ENCODE measurements around the gene TNFAIP8. TPM values are rescaled to one million over a fixed set of nuclear protein-coding genes. Genes with fewer than 3 reads are reported as not detected.
A peak's percentile ranks its signal among the peaks of the same experiment; 100 is the strongest.

TNFAIP8 gene
- total RNA-seq, 2 experiments from 2014 or later = 141 to 142 TPM

- intact Hi-C loops (cut with micrococcal nuclease) = loop anchor here (1.0 kb wide), 1 partner anchor 15 kb away; no protein-coding TSS in a partner anchor
- CTCF ChIA-PET = interaction anchor here (0.9 to 1.2 kb wide), 2 partner anchors 11 to 566 kb away, joined by 3 read pairs; no protein-coding TSS in a partner anchor
- Mint-ChIP-seq H3K9me3 (no peaks in the 10 kb centered on the region), H3K4me1 (ENCODE audit: low read depth) (peaks cover 91% of the 10 kb centered on the region), H3K27me3 (ENCODE audit: low read depth) (no peaks in the 10 kb centered on the region), H3K27ac (peak overlapping the region; percentile 81), H3K4me3 (no peak overlapping the region), H3K36me3 (ENCODE audit: low read depth) (peaks cover 50% of the 10 kb centered on the region)
- DNase-seq = no peak
Measured at GRCh38 chr5:119388619-119389190, 32.9 kb downstream of the TNFAIP8 start.

GRCh38 chr5:119389288-119390030 is 33.6 kb downstream of the TNFAIP8 start:
- intact Hi-C loops (cut with micrococcal nuclease) = loop anchor here (1.0 kb wide), 1 partner anchor 16 kb away; no protein-coding TSS in a partner anchor
- H3K4me3 Mint-ChIP-seq = no peak overlapping the region
- H3K36me3 Mint-ChIP-seq (ENCODE audit: low read depth) = peaks cover 54% of the 10 kb centered on the region
- CTCF ChIA-PET = interaction anchor here (0.7 to 1.2 kb wide), 6 partner anchors 9 to 567 kb away, joined by 3 to 4 read pairs (median 3); no protein-coding TSS in a partner anchor
- peak overlapping the region; percentile 81 for H3K27ac Mint-ChIP-seq
- no peak for DNase-seq
- H3K27me3 Mint-ChIP-seq (ENCODE audit: low read depth) = no peaks in the 10 kb centered on the region
- H3K4me1 Mint-ChIP-seq (ENCODE audit: low read depth) = peaks cover 89% of the 10 kb centered on the region
- H3K9me3 Mint-ChIP-seq = no peaks in the 10 kb centered on the region

- Mint-ChIP-seq H3K27ac (peak overlapping the region; percentile 81), H3K4me1 (ENCODE audit: low read depth) (peaks cover 89% of the 10 kb centered on the region), H3K9me3 (no peaks in the 10 kb centered on the region), H3K4me3 (no peak overlapping the region), H3K27me3 (ENCODE audit: low read depth) (no peaks in the 10 kb centered on the region), H3K36me3 (ENCODE audit: low read depth) (peaks cover 59% of the 10 kb centered on the region)
- intact Hi-C loops (cut with micrococcal nuclease) = no loop called here
- DNase-seq = no peak
- CTCF ChIA-PET = interaction anchor here (0.7 to 1.2 kb wide), 3 partner anchors 11 to 50 kb away, joined by 3 to 4 read pairs (median 3); no protein-coding TSS in a partner anchor
Measured at GRCh38 chr5:119390404-119390803, 34.6 kb downstream of the TNFAIP8 start.

GRCh38 chr5:119393201-119393691 is 37.4 kb downstream of the TNFAIP8 start:
- Mint-ChIP-seq H3K27ac (peak overlapping the region; percentile 92), H3K4me1 (ENCODE audit: low read depth) (peaks cover 93% of the 10 kb centered on the region), H3K4me3 (no peak overlapping the region), H3K9me3 (no peaks in the 10 kb centered on the region), H3K36me3 (ENCODE audit: low read depth) (peaks cover 66% of the 10 kb centered on the region), H3K27me3 (ENCODE audit: low read depth) (no peaks in the 10 kb centered on the region)
- intact Hi-C loops (cut with micrococcal nuclease) = loop anchor here (1.0 kb wide), 1 partner anchor 9 kb away; no protein-coding TSS in a partner anchor
- DNase-seq = no peak
- CTCF ChIA-PET = interaction anchor here (0.6 to 2.1 kb wide), 6 partner anchors 12 to 373 kb away, joined by 3 to 8 read pairs (median 4); no protein-coding TSS in a partner anchor

- intact Hi-C loops (cut with micrococcal nuclease) = loop anchor here (1.0 kb wide), 1 partner anchor 9 kb away; no protein-coding TSS in a partner anchor
- Mint-ChIP-seq H3K27me3 (ENCODE audit: low read depth) (no peaks in the 10 kb centered on the region), H3K4me1 (ENCODE audit: low read depth) (peaks cover 93% of the 10 kb centered on the region), H3K36me3 (ENCODE audit: low read depth) (peaks cover 65% of the 10 kb centered on the region), H3K4me3 (no peak overlapping the region), H3K9me3 (no peaks in the 10 kb centered on the region), H3K27ac (peak overlapping the region; percentile 92)
- CTCF ChIA-PET = interaction anchor here (0.6 to 1.4 kb wide), 5 partner anchors 16 to 374 kb away, joined by 3 to 5 read pairs (median 4); no protein-coding TSS in a partner anchor
- no peak for DNase-seq
Measured at GRCh38 chr5:119393746-119394145, 37.9 kb downstream of the TNFAIP8 start.

- intact Hi-C loops (cut with micrococcal nuclease) = no loop called here
- Mint-ChIP-seq H3K4me3 (peak overlapping the region; percentile 1), H3K9me3 (no peaks in the 10 kb centered on the region), H3K36me3 (ENCODE audit: low read depth) (peaks cover 57% of the 10 kb centered on the region), H3K27me3 (ENCODE audit: low read depth) (no peaks in the 10 kb centered on the region), H3K4me1 (ENCODE audit: low read depth) (peaks cover 94% of the 10 kb centered on the region), H3K27ac (peak overlapping the region; percentile 89)
- CTCF ChIA-PET = interaction anchor here (1.0 to 1.5 kb wide), 5 partner anchors 9 to 53 kb away, joined by 3 to 4 read pairs (median 3); no protein-coding TSS in a partner anchor
- DNase-seq = no peak
Measured at GRCh38 chr5:119395080-119395836, 39.4 kb downstream of the TNFAIP8 start.

GRCh38 chr5:119396030-119396664 is 40.3 kb downstream of the TNFAIP8 start:
- intact Hi-C loops (cut with micrococcal nuclease) = loop anchor here (1.0 kb wide), 1 partner anchor 81 kb away; no protein-coding TSS in a partner anchor
- peak overlapping the region; percentile 8 for H3K4me3 Mint-ChIP-seq
- CTCF ChIA-PET = interaction anchor here (0.8 to 7.1 kb wide), 2 partner anchors 15 to 160 kb away, joined by 3 to 62 read pairs; no protein-coding TSS in a partner anchor
- DNase-seq = peak; percentile 37
- no peaks in the 10 kb centered on the region for H3K27me3 Mint-ChIP-seq (ENCODE audit: low read depth)
- no peaks in the 10 kb centered on the region for H3K9me3 Mint-ChIP-seq
- H3K27ac Mint-ChIP-seq = peak overlapping the region; percentile 89
- peaks cover 94% of the 10 kb centered on the region for H3K4me1 Mint-ChIP-seq (ENCODE audit: low read depth)
- peaks cover 52% of the 10 kb centered on the region for H3K36me3 Mint-ChIP-seq (ENCODE audit: low read depth)

GRCh38 chr5:119397518-119398380 is 41.9 kb downstream of the TNFAIP8 start:
- H3K4me1 Mint-ChIP-seq (ENCODE audit: low read depth) = peaks cover 89% of the 10 kb centered on the region
- H3K27ac Mint-ChIP-seq = peak overlapping the region; percentile 89
- H3K36me3 Mint-ChIP-seq (ENCODE audit: low read depth) = peaks cover 40% of the 10 kb centered on the region
- DNase-seq = peak; percentile 55
- H3K4me3 Mint-ChIP-seq = peak overlapping the region; percentile 23
- CTCF ChIA-PET = interaction anchor here (1.8 to 7.1 kb wide), 2 partner anchors 14 to 82 kb away, joined by 7 to 62 read pairs; no protein-coding TSS in a partner anchor
- intact Hi-C loops (cut with micrococcal nuclease) = loop anchor here (1.0 kb wide), 13 partner anchors 13 to 366 kb away; partner anchors contain the start of gene DMXL1
- no peaks in the 10 kb centered on the region for H3K27me3 Mint-ChIP-seq (ENCODE audit: low read depth)
- H3K9me3 Mint-ChIP-seq = no peaks in the 10 kb centered on the region

- H3K27me3 Mint-ChIP-seq (ENCODE audit: low read depth) = no peaks in the 10 kb centered on the region
- CTCF ChIA-PET = interaction anchor here (0.7 to 7.1 kb wide), 3 partner anchors 10 to 83 kb away, joined by 3 to 62 read pairs (median 7); no protein-coding TSS in a partner anchor
Measured at GRCh38 chr5:119398727-119399466, 43.1 kb downstream of the TNFAIP8 start.

GRCh38 chr5:119400245-119400644 is 44.4 kb downstream of the TNFAIP8 start:
- intact Hi-C loops (cut with micrococcal nuclease) = no loop called here
- H3K4me3 Mint-ChIP-seq = no peak overlapping the region
- CTCF ChIA-PET = interaction anchor here (0.9 to 7.1 kb wide), 3 partner anchors 11 to 85 kb away, joined by 3 to 62 read pairs (median 4); no protein-coding TSS in a partner anchor
- no peaks in the 10 kb centered on the region for H3K27me3 Mint-ChIP-seq (ENCODE audit: low read depth)
- peak; percentile 65 for DNase-seq
- H3K36me3 Mint-ChIP-seq (ENCODE audit: low read depth) = peaks cover 18% of the 10 kb centered on the region
- no peaks in the 10 kb centered on the region for H3K9me3 Mint-ChIP-seq
- H3K27ac Mint-ChIP-seq = peak overlapping the region; percentile 70
- peaks cover 77% of the 10 kb centered on the region for H3K4me1 Mint-ChIP-seq (ENCODE audit: low read depth)

More at GRCh38 chr5:119398727-119399466, 43.1 kb downstream of the TNFAIP8 start:
- H3K9me3 Mint-ChIP-seq = no peaks in the 10 kb centered on the region
- no peak for DNase-seq
- peak overlapping the region; percentile 89 for H3K27ac Mint-ChIP-seq
- H3K4me3 Mint-ChIP-seq = no peak overlapping the region
- H3K4me1 Mint-ChIP-seq (ENCODE audit: low read depth) = peaks cover 83% of the 10 kb centered on the region
- intact Hi-C loops (cut with micrococcal nuclease) = no loop called here
- peaks cover 28% of the 10 kb centered on the region for H3K36me3 Mint-ChIP-seq (ENCODE audit: low read depth)
